ENCODE data around the gene RUBCN.
"Not testable (repeated sequence)": the region's sequence is repeated elsewhere in the genome, so short reads cannot be mapped to it uniquely, and the experiment has no call there.

Gene RUBCN

GRCh38 chr3:197728487-197728886, 8.2 kb downstream of the RUBCN start:
- no peak overlapping the region for H3K4me2 ChIP-seq (ENCODE audit: low read depth, low read length, poor library complexity, severe bottlenecking)
- H3F3A ChIP-seq (ENCODE audit: low read depth): 0 out of 2 replicates have a peak, but pooled peaks cover 4% of the 10 kb centered on the region
- H3K4me3 ChIP-seq (ENCODE audit: low read length, poor library complexity, severe bottlenecking): no peak overlapping the region
- no peaks in the 10 kb centered on the region for H4K20me1 ChIP-seq (ENCODE audit: insufficient read depth, low read length, poor library complexity, severe bottlenecking)
- H3K79me2 ChIP-seq (ENCODE audit: insufficient read depth, low read length): no peaks in the 10 kb centered on the region
- no peak overlapping the region for H3K9ac ChIP-seq (ENCODE audit: low read depth, low read length, poor library complexity, severe bottlenecking)
- H3K27me3 ChIP-seq (ENCODE audit: insufficient read depth, low read length, poor library complexity, severe bottlenecking): no peaks in the 10 kb centered on the region
- no peak overlapping the region for H2AFZ ChIP-seq (ENCODE audit: low read length)
- no peaks in the 10 kb centered on the region for H3K4me1 ChIP-seq (ENCODE audit: insufficient read depth, low read length, poor library complexity, severe bottlenecking)
- no peak for TF ChIP-seq EZH2phosphoT487 (IDR thresholded peaks at IDR 0.05; ENCODE audit: borderline replicate concordance)
- H3K9me2 ChIP-seq (replicated peaks; ENCODE audit: low read depth, low read length): no peaks in the 10 kb centered on the region
- H3K36me3 ChIP-seq (ENCODE audit: insufficient read depth, low read length): no peaks in the 10 kb centered on the region
- no peaks in the 10 kb centered on the region for H3K9me3 ChIP-seq (ENCODE audit: insufficient read depth, low read depth, low read length)

GRCh38 chr3:197727878-197728277, 8.8 kb downstream of the RUBCN start:
- H3K9ac ChIP-seq (ENCODE audit: low read depth, low read length, poor library complexity, severe bottlenecking); H2AFZ ChIP-seq (ENCODE audit: low read length); H3K4me2 ChIP-seq (ENCODE audit: low read depth, low read length, poor library complexity, severe bottlenecking); H3K36me3 ChIP-seq (ENCODE audit: insufficient read depth, low read length); H3F3A ChIP-seq (ENCODE audit: low read depth); H3K79me2 ChIP-seq (ENCODE audit: insufficient read depth, low read length); H3K9me2 ChIP-seq (replicated peaks; ENCODE audit: low read depth, low read length); H3K27me3 ChIP-seq (ENCODE audit: insufficient read depth, low read length, poor library complexity, severe bottlenecking); H3K4me1 ChIP-seq (ENCODE audit: insufficient read depth, low read length, poor library complexity, severe bottlenecking); H4K20me1 ChIP-seq (ENCODE audit: insufficient read depth, low read length, poor library complexity, severe bottlenecking); H3K4me3 ChIP-seq (ENCODE audit: low read length, poor library complexity, severe bottlenecking); H3K9me3 ChIP-seq (ENCODE audit: insufficient read depth, low read depth, low read length): not testable (repeated sequence)

- Histone ChIP-seq H4K20me1 (ENCODE audit: insufficient read depth, low read length, poor library complexity, severe bottlenecking) (no peaks in the 10 kb centered on the region), H3F3A (ENCODE audit: low read depth) (0 out of 2 replicates have a peak, but pooled peaks cover 4% of the 10 kb centered on the region), H2AFZ (ENCODE audit: low read length) (no peak overlapping the region), H3K4me1 (ENCODE audit: insufficient read depth, low read length, poor library complexity, severe bottlenecking) (no peaks in the 10 kb centered on the region), H3K27me3 (ENCODE audit: insufficient read depth, low read length, poor library complexity, severe bottlenecking) (no peaks in the 10 kb centered on the region), H3K36me3 (ENCODE audit: insufficient read depth, low read length) (no peaks in the 10 kb centered on the region), H3K79me2 (ENCODE audit: insufficient read depth, low read length) (no peaks in the 10 kb centered on the region), H3K4me2 (ENCODE audit: low read depth, low read length, poor library complexity, severe bottlenecking) (no peak overlapping the region), H3K9me3 (ENCODE audit: insufficient read depth, low read depth, low read length) (0 out of 2 replicates have a peak, but pooled peaks cover 3% of the 10 kb centered on the region), H3K4me3 (ENCODE audit: low read length, poor library complexity, severe bottlenecking) (no peak overlapping the region), H3K9ac (ENCODE audit: low read depth, low read length, poor library complexity, severe bottlenecking) (no peak overlapping the region), H3K9me2 (replicated peaks; ENCODE audit: low read depth, low read length) (no peaks in the 10 kb centered on the region)
- no peak for TF ChIP-seq CTCF (conservative IDR thresholded peaks at IDR 0.05; ENCODE audit: low read length)
- TF ChIP-seq EZH2phosphoT487 (IDR thresholded peaks at IDR 0.05; ENCODE audit: borderline replicate concordance): no peak
Measured at GRCh38 chr3:197722734-197723133, 14.0 kb downstream of the RUBCN start.

- Histone ChIP-seq H4K20me1 (ENCODE audit: insufficient read depth, low read length, poor library complexity, severe bottlenecking) (no peaks in the 10 kb centered on the region), H3K4me3 (ENCODE audit: low read length, poor library complexity, severe bottlenecking) (no peak overlapping the region), H3K36me3 (ENCODE audit: insufficient read depth, low read length) (no peaks in the 10 kb centered on the region), H3K27me3 (ENCODE audit: insufficient read depth, low read length, poor library complexity, severe bottlenecking) (no peaks in the 10 kb centered on the region), H2AFZ (ENCODE audit: low read length) (no peak overlapping the region), H3K9ac (ENCODE audit: low read depth, low read length, poor library complexity, severe bottlenecking) (no peak overlapping the region), H3K4me2 (ENCODE audit: low read depth, low read length, poor library complexity, severe bottlenecking) (no peak overlapping the region), H3F3A (ENCODE audit: low read depth) (0 out of 2 replicates have a peak, but pooled peaks cover 4% of the 10 kb centered on the region), H3K79me2 (ENCODE audit: insufficient read depth, low read length) (no peaks in the 10 kb centered on the region), H3K9me2 (replicated peaks; ENCODE audit: low read depth, low read length) (no peaks in the 10 kb centered on the region), H3K4me1 (ENCODE audit: insufficient read depth, low read length, poor library complexity, severe bottlenecking) (no peaks in the 10 kb centered on the region), H3K9me3 (ENCODE audit: insufficient read depth, low read depth, low read length) (0 out of 2 replicates have a peak, but pooled peaks cover 3% of the 10 kb centered on the region)
- TF ChIP-seq CTCF (conservative IDR thresholded peaks at IDR 0.05; ENCODE audit: low read length): no peak
- TF ChIP-seq EZH2phosphoT487 (IDR thresholded peaks at IDR 0.05; ENCODE audit: borderline replicate concordance): no peak
Measured at GRCh38 chr3:197720694-197721093, 16.0 kb downstream of the RUBCN start.
